Vagina (tissue), 2 donors: Measurements from ENCODE around the gene COL16A1.
A peak's percentile ranks its signal among the peaks of the same experiment; 100 is the strongest.

Experiments
- POLR2A ChIP-seq, 2 donors: fragments of 450-650 bp; IDR thresholded peaks; one replicate each; pipeline ENCODE4 v1.6.1; 2017; ENCODE audit warnings: antibody characterized with exemption in 2 of 2, mild to moderate bottlenecking in 2 of 2, moderate library complexity in 2 of 2
- POLR2AphosphoS5 ChIP-seq, 2 donors: sonication (generic); formaldehyde crosslinking; IDR thresholded peaks; one replicate each; pipeline ENCODE4 v1.9.0; 2017; ENCODE audit warnings: antibody characterized with exemption in 2 of 2, mild to moderate bottlenecking in 2 of 2, low read depth in 1 of 2; ENCODE audit not compliant: insufficient read depth in 1 of 2
- TF ChIP-seq, protein P1 (sequence below), 3 experiments: fragments of 450-650 bp in 2 of 3; fragments of 200-600 bp in 1 of 3; sonication (generic) in 1 of 3; IDR thresholded peaks; one replicate each; pipeline ENCODE4 v1.5.1; 2017 to 2019; ENCODE audit warnings: antibody characterized with exemption in 3 of 3, mild to moderate bottlenecking in 2 of 3, moderate library complexity in 2 of 3

DNA sequence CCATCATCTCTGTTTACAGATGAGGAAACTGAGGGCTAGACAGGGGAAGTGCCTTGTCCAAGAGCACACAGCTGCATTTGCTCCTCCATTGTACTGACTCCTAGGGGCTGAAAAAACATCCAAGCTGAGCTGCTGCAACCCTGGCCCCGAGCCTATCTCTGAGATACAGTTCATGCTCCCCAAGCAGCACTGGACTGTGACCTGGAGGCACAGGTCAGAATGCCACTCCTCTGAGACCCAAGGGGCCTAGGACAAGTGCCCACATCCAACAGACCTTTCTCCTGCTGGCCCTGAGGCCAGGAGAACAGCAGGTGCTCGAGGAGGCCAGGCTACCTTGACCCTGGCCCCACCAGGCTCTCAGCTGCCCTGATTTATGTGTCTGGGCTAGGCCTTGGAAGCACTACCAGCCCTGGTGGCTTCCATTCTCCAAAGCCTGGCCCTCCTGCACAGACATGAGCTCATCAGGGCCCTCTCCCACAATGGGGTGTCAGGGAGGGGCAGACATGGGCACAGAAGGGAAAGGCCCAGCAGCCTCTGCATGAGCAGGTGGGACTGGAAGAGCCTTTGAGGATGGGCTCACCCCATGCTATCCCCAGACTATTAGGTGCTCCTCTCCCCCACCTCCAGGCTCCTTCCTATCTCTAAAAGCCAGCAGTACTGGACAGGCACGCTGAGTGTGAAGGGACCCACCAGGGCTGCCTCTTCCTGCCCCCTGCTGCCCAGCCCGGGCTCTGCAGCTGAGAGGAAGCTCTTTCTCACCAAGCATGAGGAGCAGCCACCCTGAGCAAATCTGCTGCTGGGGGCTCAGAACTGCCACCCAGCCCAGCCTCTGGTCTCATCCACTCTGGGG is 41.5 kb upstream of the COL16A1 start:
- TF ChIP-seq, protein P1, sequence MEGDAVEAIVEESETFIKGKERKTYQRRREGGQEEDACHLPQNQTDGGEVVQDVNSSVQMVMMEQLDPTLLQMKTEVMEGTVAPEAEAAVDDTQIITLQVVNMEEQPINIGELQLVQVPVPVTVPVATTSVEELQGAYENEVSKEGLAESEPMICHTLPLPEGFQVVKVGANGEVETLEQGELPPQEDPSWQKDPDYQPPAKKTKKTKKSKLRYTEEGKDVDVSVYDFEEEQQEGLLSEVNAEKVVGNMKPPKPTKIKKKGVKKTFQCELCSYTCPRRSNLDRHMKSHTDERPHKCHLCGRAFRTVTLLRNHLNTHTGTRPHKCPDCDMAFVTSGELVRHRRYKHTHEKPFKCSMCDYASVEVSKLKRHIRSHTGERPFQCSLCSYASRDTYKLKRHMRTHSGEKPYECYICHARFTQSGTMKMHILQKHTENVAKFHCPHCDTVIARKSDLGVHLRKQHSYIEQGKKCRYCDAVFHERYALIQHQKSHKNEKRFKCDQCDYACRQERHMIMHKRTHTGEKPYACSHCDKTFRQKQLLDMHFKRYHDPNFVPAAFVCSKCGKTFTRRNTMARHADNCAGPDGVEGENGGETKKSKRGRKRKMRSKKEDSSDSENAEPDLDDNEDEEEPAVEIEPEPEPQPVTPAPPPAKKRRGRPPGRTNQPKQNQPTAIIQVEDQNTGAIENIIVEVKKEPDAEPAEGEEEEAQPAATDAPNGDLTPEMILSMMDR (IDR thresholded peaks at IDR 0.05): peak; percentile 24 to 54 (median 32)
- TF ChIP-seq POLR2A (IDR thresholded peaks at IDR 0.05): no peak
- no peak for TF ChIP-seq POLR2AphosphoS5 (IDR thresholded peaks at IDR 0.05; ENCODE audit: insufficient read depth in 1 of 2, low read depth in 1 of 2)
